Erythroblast (primary cell): ENCODE data around the gene SGK1.

ENCODE experiments used
- GATA1 ChIP-seq: IDR thresholded peaks from 2 replicates; pipeline ENCODE4 v1.6.1; 2011; ENCODE audit warnings: low read depth, mild to moderate bottlenecking, control low read depth, low read length, moderate library complexity
- POLR2A ChIP-seq: IDR thresholded peaks from 2 replicates; pipeline ENCODE4 v1.6.1; 2011; ENCODE audit warnings: mild to moderate bottlenecking, low read length

DNA sequence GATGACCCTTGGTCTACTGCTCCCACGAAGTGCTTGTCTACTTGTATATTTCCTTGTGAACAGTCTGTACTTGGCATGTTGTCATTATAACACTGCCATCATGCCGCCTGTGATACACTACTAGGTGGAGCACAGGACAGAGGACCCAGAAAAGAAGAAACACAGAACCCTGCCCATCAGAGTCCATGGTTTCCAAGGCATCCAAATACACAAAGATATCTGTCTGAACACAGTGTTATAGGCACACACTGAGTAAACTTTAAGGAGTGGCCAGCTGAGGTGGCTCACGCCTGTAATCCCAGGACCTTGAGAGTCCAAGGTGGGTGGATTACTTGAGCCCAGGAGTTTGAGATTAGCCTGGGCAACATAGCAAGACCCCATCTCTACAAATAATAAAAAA lies 155.0 kb downstream of the SGK1 start:
- TF ChIP-seq POLR2A (no peak), GATA1 (no peak)
